Measurements from ENCODE around the gene ZNF880.
"Not testable (repeated sequence)": the region's sequence is repeated elsewhere in the genome, so short reads cannot be mapped to it uniquely, and the experiment has no call there.

ZNF880 gene

DNA sequence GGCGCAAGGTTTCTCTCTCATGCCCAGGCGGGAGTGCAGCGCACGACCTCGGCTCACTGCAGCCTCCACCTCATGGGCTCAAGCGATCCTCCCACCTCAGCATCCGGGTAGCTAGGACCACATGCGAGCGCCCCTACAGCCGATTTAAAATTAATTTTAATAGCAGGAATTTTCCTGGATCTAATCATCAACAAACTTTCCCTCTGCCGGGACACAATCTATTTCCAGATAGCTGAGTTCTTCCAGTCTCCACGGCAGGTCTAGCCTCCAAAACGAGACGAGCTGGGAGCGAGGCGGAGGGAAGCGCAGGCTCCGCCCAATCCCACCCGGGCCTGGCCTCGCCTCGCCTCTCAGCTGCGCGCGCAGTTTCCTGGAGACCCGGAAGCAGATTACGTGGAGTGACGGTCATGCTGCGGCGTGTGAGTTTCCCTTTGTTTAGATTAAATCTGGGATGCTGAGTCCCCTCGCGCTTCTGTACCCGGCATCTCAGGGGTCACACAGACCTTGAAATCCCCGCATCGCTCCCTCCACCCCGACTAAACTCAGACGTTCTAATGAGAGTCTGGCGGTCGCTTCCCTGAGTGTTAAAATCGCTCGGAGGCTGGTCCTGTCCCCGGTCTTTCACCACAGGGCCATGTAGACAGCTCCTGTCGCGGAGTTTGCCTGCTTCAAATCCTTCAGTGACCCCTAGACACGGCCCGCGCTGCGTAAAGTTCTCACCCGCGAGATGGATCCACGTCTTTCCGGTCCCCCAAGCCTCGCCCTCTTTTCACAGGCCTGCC is at the start of gene ZNF880:
ZNF880 (plus strand) TSS at position 365 of the 782 bp plus-strand sequence; CDS start at position 408, 43 bp downstream.
- Mint-ChIP-seq H3K4me3 (peak within 1 kb of the TSS; percentile 87), H3K27ac (peak within 1 kb of the TSS; percentile 96), H3K36me3 (ENCODE audit: low read depth) (peaks cover 76% of the 10 kb centered on the region), H3K9me3 (peaks cover 56% of the 10 kb centered on the region), H3K27me3 (no peaks in the 10 kb centered on the region), H3K4me1 (ENCODE audit: low read depth) (peaks cover 18% of the 10 kb centered on the region)
- peak; percentile 94 for DNase-seq

GRCh38 chr19:52322429-52322828 is 47.3 kb upstream of the ZNF880 start:
- H3K9me3 Mint-ChIP-seq = peaks cover 75% of the 10 kb centered on the region
- DNase-seq = no peak
- H3K4me1 Mint-ChIP-seq (ENCODE audit: low read depth) = no peaks in the 10 kb centered on the region
- peaks cover 87% of the 10 kb centered on the region for H3K36me3 Mint-ChIP-seq (ENCODE audit: low read depth)
- H3K27ac Mint-ChIP-seq = no peak overlapping the region
- no peaks in the 10 kb centered on the region for H3K27me3 Mint-ChIP-seq
- no peak overlapping the region for H3K4me3 Mint-ChIP-seq

DNA sequence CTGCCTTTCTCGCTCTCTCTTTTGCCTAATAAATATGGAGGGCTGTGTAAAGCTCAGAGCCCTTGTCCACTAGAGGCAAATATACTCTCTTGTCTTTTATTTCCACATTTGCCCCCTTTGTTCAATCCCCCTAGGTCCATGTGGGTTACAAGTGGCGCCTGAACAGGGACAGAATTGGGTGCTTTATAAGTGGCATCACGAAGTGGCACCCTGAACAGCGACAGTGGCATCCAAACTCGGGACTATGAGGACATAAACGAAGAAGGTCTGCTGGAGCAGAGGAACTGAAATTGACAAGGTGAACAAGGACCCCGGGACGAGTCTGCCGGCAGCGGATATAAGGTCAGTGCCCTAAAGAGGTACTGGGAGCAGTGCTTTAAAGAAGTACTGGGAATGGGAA is 38.0 kb upstream of the ZNF880 start:
- Mint-ChIP-seq H3K9me3 (peaks cover 60% of the 10 kb centered on the region), H3K4me1 (ENCODE audit: low read depth) (peaks cover 8% of the 10 kb centered on the region), H3K27ac (no peak overlapping the region), H3K27me3 (no peaks in the 10 kb centered on the region), H3K36me3 (ENCODE audit: low read depth) (peaks cover 53% of the 10 kb centered on the region), H3K4me3 (no peak overlapping the region)
- no peak for DNase-seq

GRCh38 chr19:52335768-52336116 is 34.0 kb upstream of the ZNF880 start:
- Mint-ChIP-seq H3K9me3 (peaks cover 45% of the 10 kb centered on the region), H3K4me3 (peak overlapping the region; percentile 91), H3K27ac (peak overlapping the region; percentile 94), H3K36me3 (ENCODE audit: low read depth) (peaks cover 56% of the 10 kb centered on the region), H3K27me3 (no peaks in the 10 kb centered on the region), H3K4me1 (ENCODE audit: low read depth) (peaks cover 15% of the 10 kb centered on the region)
- no peak for DNase-seq

DNA sequence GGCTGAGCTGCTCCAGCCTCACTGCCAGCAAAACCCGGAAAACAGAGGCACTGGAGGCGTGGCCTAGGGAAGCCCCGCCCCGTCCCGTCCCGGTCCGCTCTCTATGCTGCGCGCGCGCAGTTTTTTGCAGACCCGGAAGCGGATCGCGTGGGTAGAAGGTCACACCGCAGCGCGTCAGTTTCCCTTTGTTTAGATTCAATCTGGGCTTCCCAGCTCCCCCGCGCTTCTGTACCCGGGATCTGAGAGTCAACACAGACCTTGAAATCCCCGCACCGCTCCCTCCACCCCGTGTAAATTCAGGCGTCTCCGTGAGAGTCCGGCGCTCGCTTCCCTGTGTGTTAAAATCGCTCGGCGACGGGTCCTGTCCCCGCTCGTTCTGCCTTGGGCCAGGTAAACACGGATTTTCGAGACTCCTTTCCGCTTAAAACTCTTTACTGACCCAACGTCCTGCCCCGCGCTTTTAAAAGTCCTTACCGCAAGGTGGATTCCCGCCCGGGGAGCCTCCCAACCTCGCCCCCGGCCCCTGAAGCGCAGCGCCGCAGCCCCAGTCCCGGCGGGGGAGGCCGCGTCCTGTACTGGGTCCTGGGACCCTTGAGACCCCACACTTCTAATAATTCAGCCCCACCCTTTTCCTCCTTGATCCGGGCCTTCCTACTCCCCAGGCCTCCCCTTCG is 33.5 kb upstream of the ZNF880 start, which contains the start of gene ZNF610:
ZNF610 (plus strand) TSS at position 127 of the 674 bp plus-strand sequence. CDS start 12,930 bp downstream, outside the sequence.
- Mint-ChIP-seq H3K27ac (peak within 1 kb of the TSS; percentile 94), H3K36me3 (ENCODE audit: low read depth) (peaks cover 57% of the 10 kb centered on the region), H3K9me3 (peaks cover 43% of the 10 kb centered on the region), H3K27me3 (no peaks in the 10 kb centered on the region), H3K4me3 (peak within 1 kb of the TSS; percentile 91), H3K4me1 (ENCODE audit: low read depth) (peaks cover 15% of the 10 kb centered on the region)
- DNase-seq = peak; percentile 91

- Mint-ChIP-seq H3K4me1 (ENCODE audit: low read depth) (peaks cover 15% of the 10 kb centered on the region), H3K9me3 (peaks cover 40% of the 10 kb centered on the region), H3K27me3 (no peaks in the 10 kb centered on the region), H3K36me3 (ENCODE audit: low read depth) (peaks cover 53% of the 10 kb centered on the region), H3K4me3 (peak overlapping the region; percentile 91), H3K27ac (peak overlapping the region; percentile 94)
- DNase-seq = no peak
Measured at GRCh38 chr19:52336791-52337381, 32.8 kb upstream of the ZNF880 start.

GRCh38 chr19:52339022-52339421 is 30.7 kb upstream of the ZNF880 start:
- peaks cover 26% of the 10 kb centered on the region for H3K9me3 Mint-ChIP-seq

GRCh38 chr19:52343548-52343947 is 26.2 kb upstream of the ZNF880 start:
- Mint-ChIP-seq H3K36me3 (ENCODE audit: low read depth) (peaks cover 25% of the 10 kb centered on the region), H3K9me3 (peaks cover 10% of the 10 kb centered on the region), H3K4me3 (no peak overlapping the region), H3K27ac (no peak overlapping the region), H3K4me1 (ENCODE audit: low read depth) (peaks cover 2% of the 10 kb centered on the region), H3K27me3 (no peaks in the 10 kb centered on the region)
- peak; percentile 57 for DNase-seq

More at GRCh38 chr19:52339022-52339421, 30.7 kb upstream of the ZNF880 start:
- not testable (repeated sequence) for H3K27me3 Mint-ChIP-seq, DNase-seq, H3K4me3 Mint-ChIP-seq, H3K27ac Mint-ChIP-seq
- peaks cover 38% of the 10 kb centered on the region for H3K36me3 Mint-ChIP-seq (ENCODE audit: low read depth)
- peaks cover 17% of the 10 kb centered on the region for H3K4me1 Mint-ChIP-seq (ENCODE audit: low read depth)

DNA sequence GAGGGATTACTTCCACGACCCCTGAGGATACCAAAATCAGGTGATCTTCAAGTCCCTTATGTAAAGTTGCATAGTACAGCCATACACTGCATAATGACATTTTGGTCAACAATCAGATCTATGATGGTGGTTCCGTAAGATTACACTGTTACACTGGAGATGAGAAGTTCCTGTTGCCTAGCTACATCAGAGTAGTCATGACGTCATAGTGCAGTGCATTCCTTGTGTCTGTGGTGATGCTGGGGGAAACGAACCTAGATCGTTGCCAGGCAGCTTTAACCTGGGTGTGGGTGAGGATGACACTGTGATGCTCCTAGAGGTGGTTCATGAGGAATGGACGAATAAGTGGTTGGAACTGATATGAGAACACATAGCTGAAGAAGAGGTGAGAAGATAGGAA is 24.6 kb upstream of the ZNF880 start:
- H3K4me3 Mint-ChIP-seq = no peak overlapping the region
- peaks cover 31% of the 10 kb centered on the region for H3K36me3 Mint-ChIP-seq (ENCODE audit: low read depth)
- peaks cover 18% of the 10 kb centered on the region for H3K9me3 Mint-ChIP-seq
- no peak for DNase-seq
- no peak overlapping the region for H3K27ac Mint-ChIP-seq
- no peaks in the 10 kb centered on the region for H3K27me3 Mint-ChIP-seq
- H3K4me1 Mint-ChIP-seq (ENCODE audit: low read depth) = peaks cover 2% of the 10 kb centered on the region

- peaks cover 45% of the 10 kb centered on the region for H3K9me3 Mint-ChIP-seq
- no peak overlapping the region for H3K4me3 Mint-ChIP-seq
- DNase-seq = no peak
- no peaks in the 10 kb centered on the region for H3K27me3 Mint-ChIP-seq
- H3K36me3 Mint-ChIP-seq (ENCODE audit: low read depth) = peaks cover 77% of the 10 kb centered on the region
- no peaks in the 10 kb centered on the region for H3K4me1 Mint-ChIP-seq (ENCODE audit: low read depth)
- no peak overlapping the region for H3K27ac Mint-ChIP-seq
Measured at GRCh38 chr19:52351512-52351911, 18.2 kb upstream of the ZNF880 start.

DNA sequence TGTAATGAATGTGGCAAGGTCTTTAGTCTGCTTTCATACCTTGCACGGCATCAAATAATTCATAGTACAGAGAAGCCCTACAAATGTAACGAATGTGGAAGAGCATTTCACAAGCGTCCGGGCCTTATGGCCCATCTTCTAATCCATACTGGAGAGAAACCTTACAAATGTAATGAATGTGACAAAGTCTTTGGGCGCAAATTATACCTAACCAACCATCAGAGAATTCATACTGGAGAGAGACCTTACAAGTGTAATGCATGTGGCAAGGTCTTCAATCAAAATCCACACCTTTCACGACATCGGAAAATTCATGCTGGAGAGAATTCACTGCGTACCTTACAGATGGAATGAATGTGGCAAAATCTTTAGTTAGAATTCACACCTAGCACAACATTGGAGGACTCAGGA is 3.3 kb upstream of the ZNF880 start:
- H3K9me3 Mint-ChIP-seq = peaks cover 50% of the 10 kb centered on the region
- H3K36me3 Mint-ChIP-seq (ENCODE audit: low read depth) = peaks cover 72% of the 10 kb centered on the region
- no peak overlapping the region for H3K27ac Mint-ChIP-seq
- no peak overlapping the region for H3K4me3 Mint-ChIP-seq
- DNase-seq = no peak
- peaks cover 16% of the 10 kb centered on the region for H3K4me1 Mint-ChIP-seq (ENCODE audit: low read depth)
- no peaks in the 10 kb centered on the region for H3K27me3 Mint-ChIP-seq

DNA sequence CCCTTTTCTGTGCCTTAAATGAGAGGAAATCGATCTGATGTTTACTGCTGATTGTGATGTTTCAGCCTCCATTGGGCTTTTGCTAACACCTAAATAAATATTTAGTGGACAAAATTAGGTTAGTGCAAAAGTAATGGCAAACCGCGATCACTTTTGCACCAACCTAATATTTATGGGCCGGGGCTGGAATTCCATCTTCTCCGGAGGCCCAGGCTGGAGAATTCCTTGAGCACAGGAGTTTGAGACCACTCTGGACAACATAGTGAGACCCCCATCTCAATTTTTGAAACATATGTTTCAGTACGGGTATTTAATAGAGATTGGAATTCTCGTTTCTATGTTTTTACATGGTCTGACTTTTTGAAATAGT is 603 bp downstream of the ZNF880 start:
- Mint-ChIP-seq H3K9me3 (peaks cover 57% of the 10 kb centered on the region), H3K27ac (peak overlapping the region; percentile 96), H3K4me1 (ENCODE audit: low read depth) (peaks cover 18% of the 10 kb centered on the region), H3K27me3 (no peaks in the 10 kb centered on the region), H3K4me3 (peak overlapping the region; percentile 87), H3K36me3 (ENCODE audit: low read depth) (peaks cover 77% of the 10 kb centered on the region)
- no peak for DNase-seq

- Mint-ChIP-seq H3K4me1 (ENCODE audit: low read depth) (no peaks in the 10 kb centered on the region), H3K9me3 (peaks cover 51% of the 10 kb centered on the region), H3K27ac (no peak overlapping the region), H3K36me3 (ENCODE audit: low read depth) (peaks cover 70% of the 10 kb centered on the region), H3K4me3 (no peak overlapping the region), H3K27me3 (no peaks in the 10 kb centered on the region)
- no peak for DNase-seq
Measured at GRCh38 chr19:52391135-52391534, 21.4 kb downstream of the ZNF880 start.

- DNase-seq = peak; percentile 96
- peaks cover 64% of the 10 kb centered on the region for H3K9me3 Mint-ChIP-seq
- peaks cover 88% of the 10 kb centered on the region for H3K36me3 Mint-ChIP-seq (ENCODE audit: low read depth)
- no peaks in the 10 kb centered on the region for H3K27me3 Mint-ChIP-seq
- peak within 1 kb of the TSS; percentile 82 for H3K4me3 Mint-ChIP-seq
- H3K4me1 Mint-ChIP-seq (ENCODE audit: low read depth) = peaks cover 20% of the 10 kb centered on the region
- H3K27ac Mint-ChIP-seq = peak within 1 kb of the TSS; percentile 87
Measured at GRCh38 chr19:52397310-52398080, 27.8 kb downstream of the ZNF880 start, which contains the start of gene ZNF528. Gene ZNF528, plus strand, starts transcription at chr19:52397849. Its CDS starts 4,165 bp downstream, at chr19:52402014.

All from activated T-cell treated with anti-CD3 and anti-CD28 coated beads, Interleukin-2, amount 50 U/mL, for 24 hours (primary cell).